Hepatocyte (in vitro differentiated cells): ENCODE results near the gene DUOX1. TPM values are rescaled to one million over a fixed set of nuclear protein-coding genes. Genes with fewer than 3 reads are reported as not detected.

ENCODE experiments used
- DNase-seq: peaks from one replicate; pipeline ENCODE4 v3.0.0-alpha.2; 2016; ENCODE audit warnings: low spot score
- H2AFZ ChIP-seq: fragments of 200-600 bp; sonication (generic); 2 replicates; pipeline ENCODE4 v1.6.0; 2016; ENCODE audit warnings: antibody characterized with exemption, mild to moderate bottlenecking
- H3K27ac ChIP-seq: fragments of 200-600 bp; sonication (generic); 2 replicates; pipeline ENCODE4 v1.5.1; 2016; ENCODE audit warnings: mild to moderate bottlenecking
- H3K27me3 ChIP-seq: fragments of 200-600 bp; sonication (generic); 2 replicates; pipeline ENCODE4 v1.6.1; 2016
- H3K36me3 ChIP-seq: fragments of 200-600 bp; sonication (generic); replicated peaks from 2 replicates; pipeline ENCODE4 v1.5.1; 2016; ENCODE audit warnings: low read depth; ENCODE audit not compliant: insufficient read depth
- H3K4me1 ChIP-seq: fragments of 200-600 bp; sonication (generic); 2 replicates; pipeline ENCODE4 v1.5.1; 2016; ENCODE audit warnings: mild to moderate bottlenecking, moderate library complexity; ENCODE audit not compliant: insufficient read depth
- H3K4me2 ChIP-seq: fragments of 200-600 bp; sonication (generic); 2 replicates; pipeline ENCODE4 v1.6.0; 2016
- H3K4me3 ChIP-seq: fragments of 200-600 bp; sonication (generic); 2 replicates; pipeline ENCODE4 v1.5.1; 2016; ENCODE audit warnings: mild to moderate bottlenecking
- H3K79me2 ChIP-seq: fragments of 200-600 bp; sonication (generic); 2 replicates; pipeline ENCODE4 v1.6.0; 2017; ENCODE audit warnings: mild to moderate bottlenecking
- H3K9me2 ChIP-seq: fragments of 200-600 bp; sonication (generic); replicated peaks from 2 replicates; pipeline ENCODE4 v1.6.0; 2017; ENCODE audit warnings: mild to moderate bottlenecking; ENCODE audit not compliant: insufficient read depth
- H3K9me3 ChIP-seq: fragments of 200-600 bp; sonication (generic); 2 replicates; pipeline ENCODE4 v1.5.1; 2016; ENCODE audit warnings: low read depth, mild to moderate bottlenecking
- H4K20me1 ChIP-seq: fragments of 200-600 bp; sonication (generic); 2 replicates; pipeline ENCODE4 v1.6.0; 2016; ENCODE audit warnings: mild to moderate bottlenecking; ENCODE audit not compliant: insufficient read depth, poor library complexity, severe bottlenecking
- CTCF ChIP-seq: fragments of 200-600 bp; sonication (generic); IDR thresholded peaks from 2 replicates; pipeline ENCODE4 v1.5.1; 2016; ENCODE audit warnings: antibody characterized with exemption, mild to moderate bottlenecking; ENCODE audit not compliant: poor library complexity
- EZH2 ChIP-seq: fragments of 200-600 bp; sonication (generic); IDR thresholded peaks from 2 replicates; pipeline ENCODE4 v1.6.1; 2016; ENCODE audit warnings: antibody characterized with exemption, mild to moderate bottlenecking, borderline replicate concordance
- EZH2phosphoT487 ChIP-seq: fragments of 200-600 bp; sonication (generic); IDR thresholded peaks from one replicate; pipeline ENCODE4 v1.6.1; 2018; ENCODE audit warnings: antibody characterized with exemption, mild to moderate bottlenecking, low read depth, moderate library complexity; ENCODE audit not compliant: unreplicated experiment, severe bottlenecking
- WGBS: methylation state at CpG from one replicate; pipeline ENCODE4 v1.1.6; 2016; ENCODE audit warnings: low lambda C conversion rate; ENCODE audit errors: missing lambda C conversion rate; 5-methylcytosine and 5-hydroxymethylcytosine counted together
- polyA plus RNA-seq: library from polyadenylated mRNA; unstranded; fragments of >200 nt; fragmentation: Nextera tagmentation; extraction: Ambion mirVana; gene quantifications from 2 replicates; pipeline ENCODE4 v1.2.1, GENCODE V29; 2016
- total RNA-seq: library from RNA; depleted of rRNA; stranded (reverse); fragments of >200 nt; gene quantifications from 2 replicates; pipeline ENCODE4 v1.2.3, GENCODE V29; 2014

Gene DUOX1
- total and polyA plus RNA-seq, 2 experiments from 2014 or later, result 3.3 to 7.7 TPM

GRCh38 chr15:45116006-45116481 lies 13.8 kb upstream of the DUOX1 start:
- H3K27ac ChIP-seq, result no peak overlapping the region
- H3K9me2 ChIP-seq, result no peaks in the 10 kb centered on the region
- H3K9me3 ChIP-seq, result no peaks in the 10 kb centered on the region
- no peak for DNase-seq
- H3K27me3 ChIP-seq, result peaks cover 62% of the 10 kb centered on the region
- 54% methylated on average over 15 of the region's 19 CpGs for whole genome bisulfite sequencing
- H3K4me1 ChIP-seq, result peaks cover 20% of the 10 kb centered on the region
- H4K20me1 ChIP-seq, result no peaks in the 10 kb centered on the region
- no peaks in the 10 kb centered on the region for H3K79me2 ChIP-seq
- no peak overlapping the region for H3K4me2 ChIP-seq
- no peak for TF ChIP-seq EZH2phosphoT487
- TF ChIP-seq EZH2, result no peak
- TF ChIP-seq CTCF, result no peak
- no peak overlapping the region for H2AFZ ChIP-seq
- H3K4me3 ChIP-seq, result no peak overlapping the region
- no peaks in the 10 kb centered on the region for H3K36me3 ChIP-seq

GRCh38 chr15:45116482-45117307 lies 13.1 kb upstream of the DUOX1 start:
- TF ChIP-seq EZH2phosphoT487, result no peak
- peak; percentile 30 for TF ChIP-seq EZH2
- TF ChIP-seq CTCF, result no peak
- Histone ChIP-seq H3K36me3 (no peaks in the 10 kb centered on the region), H3K27me3 (peaks cover 57% of the 10 kb centered on the region), H3K27ac (no peak overlapping the region), H3K4me3 (no peak overlapping the region), H3K9me2 (no peaks in the 10 kb centered on the region), H3K4me2 (peak overlapping the region; percentile 49), H3K79me2 (no peaks in the 10 kb centered on the region), H3K4me1 (peaks cover 20% of the 10 kb centered on the region), H4K20me1 (no peaks in the 10 kb centered on the region), H2AFZ (no peak overlapping the region), H3K9me3 (no peaks in the 10 kb centered on the region)
- no peak for DNase-seq
- WGBS, result 35% methylated on average over 56 of the region's 65 CpGs

- no peak for DNase-seq
- H3K4me1 ChIP-seq, result peaks cover 20% of the 10 kb centered on the region
- no peak overlapping the region for H2AFZ ChIP-seq
- no peak overlapping the region for H3K4me3 ChIP-seq
- TF ChIP-seq EZH2phosphoT487, result no peak
- TF ChIP-seq EZH2, result no peak
- no peak for TF ChIP-seq CTCF
- no peaks in the 10 kb centered on the region for H3K9me2 ChIP-seq
- no peaks in the 10 kb centered on the region for H4K20me1 ChIP-seq
- peaks cover 49% of the 10 kb centered on the region for H3K27me3 ChIP-seq
- peak overlapping the region; percentile 68 for H3K4me2 ChIP-seq
- no peaks in the 10 kb centered on the region for H3K79me2 ChIP-seq
- H3K9me3 ChIP-seq, result no peaks in the 10 kb centered on the region
- WGBS, result 73% methylated on average over 33 of the region's 33 CpGs
- H3K27ac ChIP-seq, result no peak overlapping the region
- H3K36me3 ChIP-seq, result no peaks in the 10 kb centered on the region
Measured at GRCh38 chr15:45117308-45118130, 12.3 kb upstream of the DUOX1 start.
